GM19351 (cell line): ENCODE measurements around the gene TET2.
A peak's percentile ranks its signal among the peaks of the same experiment; 100 is the strongest.
"Not testable (repeated sequence)": the region's sequence is repeated elsewhere in the genome, so short reads cannot be mapped to it uniquely, and the experiment has no call there.

Experiments used
- ATAC-seq: cut with Tn5 transposase; IDR thresholded peaks from one replicate; pipeline ENCODE4 v1.9.1; 2021; ENCODE audit warnings: mild to moderate bottlenecking, moderate library complexity; ENCODE audit not compliant: unreplicated experiment

The TET2 gene

DNA sequence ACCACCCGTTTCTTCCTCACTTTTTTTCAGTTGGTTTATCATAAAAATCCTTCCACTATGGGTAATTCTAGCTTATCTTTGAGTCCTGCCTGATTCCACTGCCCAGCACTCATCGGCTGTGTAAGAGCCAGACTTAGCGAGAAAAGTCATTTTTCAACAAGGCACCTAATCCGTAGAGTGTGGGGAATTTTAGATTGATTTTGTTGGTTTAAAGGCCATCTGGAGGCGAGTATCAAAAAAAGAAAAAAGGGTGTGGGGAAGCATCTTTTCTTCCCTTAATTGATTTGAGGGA is 134.4 kb downstream of the TET2 start:
- ATAC-seq = no peak

GRCh38 chr4:105282489-105282888 is 135.8 kb downstream of the TET2 start:
- no peak for ATAC-seq

GRCh38 chr4:105283501-105283900 is 136.8 kb downstream of the TET2 start:
- no peak for ATAC-seq

DNA sequence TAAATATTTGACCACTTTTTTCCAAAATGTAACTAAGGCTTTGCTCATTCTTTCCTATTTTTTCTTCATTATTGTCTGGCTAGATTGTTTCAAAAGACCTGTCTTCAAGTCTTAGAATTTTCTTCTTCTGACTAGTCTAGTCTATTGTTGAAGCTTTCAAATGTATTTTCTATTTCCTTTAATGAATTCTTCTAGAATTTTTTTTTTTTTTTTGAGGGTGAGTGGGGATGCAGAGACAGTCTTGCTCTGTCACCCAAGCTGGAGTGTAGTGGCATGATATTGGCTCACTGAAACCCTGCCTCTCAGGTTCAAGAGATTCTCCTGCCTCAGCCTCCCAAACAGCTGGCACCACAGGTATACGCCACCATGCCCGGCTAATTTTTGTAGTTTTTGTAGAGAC is 141.4 kb downstream of the TET2 start:
- no peak for ATAC-seq

- no peak for ATAC-seq
These were observed 145.2 kb downstream of the TET2 start for GRCh38 chr4:105291925-105292324.

GRCh38 chr4:105293360-105293759 is 146.7 kb downstream of the TET2 start:
- no peak for ATAC-seq

GRCh38 chr4:105296672-105297071 is 150.0 kb downstream of the TET2 start:
- ATAC-seq = no peak

DNA sequence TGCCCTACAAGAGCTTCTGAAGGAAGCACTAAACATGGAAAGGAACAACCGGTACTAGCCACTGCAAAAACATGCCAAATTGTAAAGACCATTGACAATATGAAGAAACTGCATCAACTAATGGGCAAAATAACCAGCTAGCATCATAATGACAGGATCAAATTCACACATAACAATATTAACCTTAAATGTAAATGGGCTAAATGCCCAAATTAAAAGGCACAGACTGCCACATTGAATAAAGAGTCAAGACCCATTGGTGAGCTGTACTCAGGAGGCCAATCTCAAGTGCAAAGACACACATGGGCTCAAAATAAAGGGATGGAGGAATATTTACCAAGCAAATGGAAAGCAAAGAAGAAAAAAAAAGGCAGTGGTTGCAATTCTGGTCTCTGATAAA is 152.4 kb downstream of the TET2 start:
- not testable (repeated sequence) for ATAC-seq

- ATAC-seq = no peak
These were observed 157.4 kb downstream of the TET2 start for GRCh38 chr4:105304085-105304484.

DNA sequence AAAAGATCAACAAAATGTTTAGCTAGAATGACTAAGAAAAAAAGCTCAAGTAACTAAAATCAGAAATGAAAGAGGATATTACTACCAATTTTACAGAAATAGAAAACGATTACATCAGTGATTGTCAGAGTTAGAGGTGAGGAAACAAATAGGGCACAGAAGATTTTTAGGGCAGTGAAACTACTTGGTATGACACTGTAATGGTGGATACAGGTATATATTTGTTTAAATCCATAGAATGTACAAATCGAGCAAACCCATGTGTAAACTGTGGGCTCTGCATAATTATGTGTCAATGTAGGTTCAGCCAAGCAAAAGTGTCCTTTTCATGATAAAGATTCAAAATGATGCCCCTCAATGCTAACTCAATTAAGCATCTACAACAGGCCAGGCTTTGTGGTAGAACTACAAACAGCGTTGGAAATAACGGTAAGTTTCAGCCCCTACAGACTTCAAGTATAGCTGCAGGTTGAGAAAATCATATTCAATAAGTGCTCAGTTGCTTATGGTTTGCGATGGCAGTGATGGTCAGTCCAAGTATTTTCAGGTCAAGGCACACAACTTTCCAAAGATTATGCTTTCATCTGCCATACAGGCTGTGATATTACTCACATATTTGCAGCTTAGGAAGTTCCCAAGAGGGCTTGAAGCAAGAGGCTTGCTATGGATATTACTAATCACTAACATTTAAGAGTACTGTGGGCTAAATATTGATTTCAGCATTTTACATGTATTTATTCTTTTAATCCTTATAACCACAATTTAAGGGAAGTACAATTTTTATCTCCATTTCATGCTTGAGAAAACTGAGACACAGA is 158.6 kb downstream of the TET2 start:
- peak; percentile 34 for ATAC-seq

DNA sequence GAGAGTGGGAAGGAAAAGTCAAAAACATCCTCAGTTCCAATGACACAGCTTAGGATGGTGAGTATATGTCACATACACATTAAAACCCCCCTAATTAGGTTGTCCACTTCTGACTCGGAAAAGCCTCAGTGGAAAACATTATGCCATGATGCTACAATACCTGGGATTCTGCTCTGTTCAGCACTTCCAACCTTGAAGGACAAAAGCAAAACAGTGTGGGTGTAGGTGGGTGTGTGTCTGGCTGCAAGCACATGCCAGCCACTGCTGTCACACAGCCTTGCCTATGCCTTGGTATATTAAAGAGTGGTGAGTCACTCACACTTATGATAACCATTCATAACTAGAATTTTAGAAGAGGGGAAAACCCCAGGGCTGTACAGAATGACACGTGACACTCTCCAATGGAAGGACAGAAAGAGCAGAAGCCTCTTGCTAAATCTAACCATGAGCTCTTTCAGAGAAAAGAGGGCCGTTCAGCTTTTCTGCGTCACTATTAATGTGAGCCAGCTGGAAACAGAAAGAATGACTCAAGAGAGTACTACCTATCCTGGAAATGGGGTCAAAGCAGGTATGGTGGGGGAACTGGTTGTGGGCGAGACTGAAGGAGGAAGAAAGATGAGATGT is 159.6 kb downstream of the TET2 start:
- peak; percentile 82 for ATAC-seq

GRCh38 chr4:105306820-105307219 is 160.1 kb downstream of the TET2 start:
- ATAC-seq = no peak

GRCh38 chr4:105318486-105318885 is 171.8 kb downstream of the TET2 start:
- ATAC-seq = no peak

DNA sequence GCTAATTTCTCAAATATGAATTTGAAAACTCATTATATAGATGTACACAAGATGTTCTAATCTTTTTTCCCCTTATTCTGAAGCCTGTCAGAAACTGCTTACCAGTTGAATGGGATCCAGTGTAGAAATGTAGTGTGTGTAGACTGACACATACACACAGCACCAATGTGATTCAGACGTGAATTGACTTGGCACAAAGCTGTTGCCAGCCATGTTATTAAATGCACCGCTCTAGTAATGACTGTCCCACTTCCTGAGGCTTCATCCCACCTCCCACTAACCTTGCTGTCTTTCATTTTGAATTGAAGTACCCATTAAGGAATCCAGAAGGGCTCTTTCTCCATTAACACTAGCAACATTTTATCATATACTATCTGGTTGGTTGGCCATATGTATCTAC is 180.5 kb downstream of the TET2 start:
- ATAC-seq = no peak

- ATAC-seq = no peak
These were observed 181.3 kb downstream of the TET2 start for GRCh38 chr4:105327956-105328355.

DNA sequence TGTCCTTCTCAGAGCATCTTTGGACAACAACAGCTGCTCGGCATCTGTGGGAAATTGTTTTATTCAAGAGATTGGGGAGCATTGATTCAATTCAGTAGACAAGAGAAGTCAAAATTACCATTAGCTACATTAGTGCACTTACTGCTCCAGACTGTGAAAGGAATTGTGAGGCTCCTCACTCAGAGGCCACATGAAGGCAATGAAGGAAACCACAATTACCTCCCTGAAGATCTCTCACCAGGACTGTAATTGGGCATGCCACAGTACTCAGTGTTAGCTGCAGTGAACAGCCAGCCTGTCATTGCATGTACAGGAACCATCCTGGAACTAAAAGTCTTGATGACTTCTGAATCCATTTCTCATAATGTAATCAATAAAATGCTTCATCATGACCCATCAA is 182.4 kb downstream of the TET2 start:
- no peak for ATAC-seq
